Stomach smooth muscle (tissue), 2 donors: ENCODE results near the gene PSMD12.
"Not testable (repeated sequence)": the region's sequence is repeated elsewhere in the genome, so short reads cannot be mapped to it uniquely, and the experiment has no call there.

Experiments used
- H3K27ac ChIP-seq: one replicate; pipeline ENCODE4 v1.7.0; 2013; ENCODE audit warnings: mild to moderate bottlenecking, low read length, inconsistent platforms
- H3K27me3 ChIP-seq, 2 donors: one replicate each; pipeline ENCODE4 v1.7.0; 2013; ENCODE audit warnings: low read length in 2 of 2; ENCODE audit not compliant: insufficient read depth in 2 of 2, control insufficient read depth in 1 of 2
- H3K36me3 ChIP-seq, 2 donors: one replicate each; pipeline ENCODE4 v1.7.0; 2013; ENCODE audit warnings: low read length in 2 of 2; ENCODE audit not compliant: control insufficient read depth in 2 of 2, insufficient read depth in 2 of 2
- H3K4me1 ChIP-seq: one replicate; pipeline ENCODE4 v1.7.0; 2013; ENCODE audit warnings: low read length; ENCODE audit not compliant: control insufficient read depth, insufficient read depth
- H3K4me3 ChIP-seq, 2 donors: one replicate each; pipeline ENCODE4 v1.7.0; 2013; ENCODE audit warnings: low read length in 2 of 2
- H3K9ac ChIP-seq, 2 donors: one replicate each; pipeline ENCODE4 v1.7.0; 2013; ENCODE audit warnings: low read length in 2 of 2, mild to moderate bottlenecking in 1 of 2
- H3K9me3 ChIP-seq, 2 donors: one replicate each; pipeline ENCODE4 v1.7.0; 2013; ENCODE audit warnings: low read length in 2 of 2; ENCODE audit not compliant: control insufficient read depth in 2 of 2
- donor health status: healthy.
- donor health status: Pancreatic carcinoma.

The PSMD12 gene

DNA sequence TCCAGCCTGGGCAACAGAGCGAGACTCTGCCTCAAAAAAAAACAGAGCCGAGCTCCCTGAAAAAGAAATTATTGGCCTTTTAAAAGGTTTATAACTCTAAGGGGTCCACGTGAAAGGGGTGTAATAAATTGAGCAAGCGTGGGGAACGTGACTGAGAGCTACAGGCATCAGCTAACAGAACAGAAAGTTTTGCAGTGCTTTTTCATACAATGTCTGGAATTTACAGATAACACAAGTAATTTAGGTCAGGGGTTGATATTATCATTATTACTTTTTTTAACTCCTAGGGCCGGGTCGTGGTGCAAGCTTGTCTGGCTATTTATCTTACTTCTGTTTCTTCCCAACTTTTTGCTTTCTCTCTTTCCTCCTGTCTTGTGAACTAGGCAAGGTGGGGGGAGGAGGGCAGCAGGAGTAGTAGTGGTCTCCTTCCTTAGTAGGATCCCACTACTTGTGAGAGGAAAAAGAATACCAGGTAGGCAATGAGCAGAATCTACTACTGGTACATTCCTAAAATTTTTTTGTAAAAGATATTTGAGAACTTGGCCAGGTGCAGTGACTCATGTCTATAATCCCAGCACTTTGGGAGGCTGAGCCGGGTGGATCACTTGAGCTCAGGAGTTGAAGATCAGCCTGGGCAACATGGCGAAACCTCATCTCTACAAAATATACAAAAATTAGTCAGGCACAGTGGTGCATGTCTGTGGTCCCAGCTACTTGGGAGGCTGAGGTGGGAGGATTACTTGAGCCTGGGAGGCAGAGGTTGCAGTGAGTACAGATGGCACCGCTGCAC lies 60.7 kb downstream of the PSMD12 start:
- not testable (repeated sequence) for H3K9ac ChIP-seq, H3K27me3 ChIP-seq, H3K36me3 ChIP-seq

DNA sequence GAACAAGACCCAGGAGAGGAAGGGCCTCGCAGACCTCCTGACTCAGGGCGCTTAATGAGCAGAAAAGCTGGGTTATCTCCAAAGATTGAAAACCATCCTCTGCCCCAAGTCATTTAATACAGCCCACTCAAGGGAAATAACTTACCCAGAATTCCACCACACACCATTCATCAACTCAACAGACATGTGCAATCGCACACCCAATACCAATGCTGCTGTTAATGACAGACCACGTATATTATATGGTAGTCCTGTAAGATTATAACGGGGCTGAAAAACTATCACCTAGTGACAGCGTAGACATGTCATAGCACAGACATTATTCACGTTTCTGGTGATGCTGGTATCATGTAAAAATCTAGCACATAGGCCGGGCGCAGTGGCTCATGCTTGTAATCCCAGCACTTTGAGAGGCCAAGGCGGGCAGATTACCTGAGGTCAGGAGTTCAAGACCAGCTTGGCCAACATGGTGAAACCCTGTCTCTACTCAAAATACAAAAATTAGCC lies 68.9 kb downstream of the PSMD12 start:
- Histone ChIP-seq H3K9ac (no peak overlapping the region), H3K4me1 (no peaks in the 10 kb centered on the region), H3K27me3 (no peaks in the 10 kb centered on the region), H3K9me3 (no peaks in the 10 kb centered on the region), H3K36me3 (no peaks in the 10 kb centered on the region), H3K27ac (no peak overlapping the region), H3K4me3 (no peak overlapping the region)

More for the DNA sequence above, 60.7 kb downstream of the PSMD12 start:
- H3K9me3 ChIP-seq, H3K4me3 ChIP-seq, H3K27ac ChIP-seq, H3K4me1 ChIP-seq: not testable (repeated sequence)

DNA sequence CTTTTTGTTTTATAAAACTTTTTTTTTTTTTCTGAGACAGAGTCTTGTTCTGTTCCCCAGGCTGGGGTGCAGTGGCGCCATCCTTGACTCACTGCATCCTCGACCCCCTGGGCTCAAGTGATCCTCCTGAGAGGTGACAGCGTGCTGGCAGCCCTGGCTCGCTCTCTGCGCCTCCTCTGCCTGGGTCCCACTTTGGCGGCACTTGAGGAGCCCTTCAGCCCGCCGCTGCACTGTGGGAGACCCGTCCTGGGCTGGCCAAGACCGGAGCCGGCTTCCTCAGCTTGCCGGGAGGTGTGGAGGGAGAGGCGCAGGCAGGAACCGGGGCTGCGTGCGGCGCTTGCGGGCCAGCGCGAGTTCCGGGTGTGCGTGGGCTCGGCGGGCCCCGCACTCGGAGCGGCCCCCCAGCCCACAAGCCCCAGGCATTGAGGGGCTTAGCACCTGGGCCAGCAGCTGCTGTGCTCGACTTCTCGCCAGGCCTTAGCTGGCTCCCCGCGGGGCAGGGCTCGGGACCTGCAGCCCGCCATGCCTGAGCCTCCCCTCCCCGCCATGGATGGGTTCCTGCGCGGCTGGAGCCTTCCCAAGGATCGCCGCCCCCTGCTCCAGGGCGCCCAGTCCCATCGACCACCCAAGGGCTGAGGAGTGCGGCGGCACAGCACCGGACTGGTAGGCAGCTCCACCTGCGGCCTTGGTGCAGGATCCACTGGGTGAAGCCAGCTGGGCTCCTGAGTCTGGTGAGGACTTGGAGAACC lies 71.8 kb downstream of the PSMD12 start:
- Histone ChIP-seq H3K4me3 (no peak overlapping the region), H3K4me1 (peaks cover 4% of the 10 kb centered on the region), H3K9me3 (no peaks in the 10 kb centered on the region), H3K9ac (no peak overlapping the region), H3K27ac (no peak overlapping the region), H3K27me3 (no peaks in the 10 kb centered on the region), H3K36me3 (no peaks in the 10 kb centered on the region)

DNA sequence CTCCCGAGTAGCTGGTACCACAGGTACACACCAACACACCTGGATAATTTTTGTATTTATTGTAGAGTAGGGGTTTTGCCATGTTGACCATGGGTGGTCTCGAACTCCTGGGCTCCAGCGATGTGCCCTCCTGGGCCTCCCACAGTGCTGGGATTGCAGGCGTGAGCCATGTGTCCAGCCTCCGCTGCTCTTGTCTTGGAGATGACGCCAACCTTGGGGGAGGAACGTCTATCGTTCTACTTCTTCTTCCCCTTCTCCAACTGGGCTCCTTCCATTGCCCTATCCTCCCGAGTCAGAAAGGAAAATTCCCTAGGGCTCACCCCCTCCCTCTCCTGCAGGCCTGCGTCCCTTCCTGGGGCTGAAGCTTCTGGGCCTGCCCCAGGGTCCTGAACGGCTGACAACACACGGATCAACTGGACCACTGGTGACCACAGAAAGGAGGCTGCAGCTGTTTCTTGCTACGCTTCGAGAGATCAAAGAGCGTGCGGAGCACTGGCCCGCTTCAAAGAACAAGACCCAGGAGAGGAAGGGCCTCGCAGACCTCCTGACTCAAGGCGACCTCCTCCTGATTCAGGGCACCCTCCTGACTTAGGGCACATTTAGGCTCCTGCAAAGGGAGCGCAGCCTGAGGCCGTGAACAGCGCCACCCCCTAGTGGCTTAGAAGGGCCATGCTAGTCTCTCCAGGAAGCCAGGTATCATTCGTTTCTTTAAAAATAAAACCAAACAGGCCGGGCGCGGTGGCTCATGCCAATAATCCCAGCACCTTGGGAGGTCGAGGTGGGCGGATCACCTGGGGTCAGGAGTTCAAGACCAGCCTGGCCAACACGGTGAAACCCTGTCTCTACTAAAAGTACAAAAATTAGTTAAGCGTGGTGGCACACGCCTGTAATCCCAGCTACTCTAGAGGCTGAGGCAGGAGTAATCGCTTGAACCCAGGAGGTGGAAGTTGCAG lies 72.8 kb downstream of the PSMD12 start:
- H3K27ac ChIP-seq, result no peak overlapping the region
- no peaks in the 10 kb centered on the region for H3K9me3 ChIP-seq
- H3K27me3 ChIP-seq, result no peaks in the 10 kb centered on the region
- H3K4me1 ChIP-seq, result peaks cover 12% of the 10 kb centered on the region
- no peak overlapping the region for H3K9ac ChIP-seq
- H3K36me3 ChIP-seq, result no peaks in the 10 kb centered on the region
- H3K4me3 ChIP-seq, result no peak overlapping the region

DNA sequence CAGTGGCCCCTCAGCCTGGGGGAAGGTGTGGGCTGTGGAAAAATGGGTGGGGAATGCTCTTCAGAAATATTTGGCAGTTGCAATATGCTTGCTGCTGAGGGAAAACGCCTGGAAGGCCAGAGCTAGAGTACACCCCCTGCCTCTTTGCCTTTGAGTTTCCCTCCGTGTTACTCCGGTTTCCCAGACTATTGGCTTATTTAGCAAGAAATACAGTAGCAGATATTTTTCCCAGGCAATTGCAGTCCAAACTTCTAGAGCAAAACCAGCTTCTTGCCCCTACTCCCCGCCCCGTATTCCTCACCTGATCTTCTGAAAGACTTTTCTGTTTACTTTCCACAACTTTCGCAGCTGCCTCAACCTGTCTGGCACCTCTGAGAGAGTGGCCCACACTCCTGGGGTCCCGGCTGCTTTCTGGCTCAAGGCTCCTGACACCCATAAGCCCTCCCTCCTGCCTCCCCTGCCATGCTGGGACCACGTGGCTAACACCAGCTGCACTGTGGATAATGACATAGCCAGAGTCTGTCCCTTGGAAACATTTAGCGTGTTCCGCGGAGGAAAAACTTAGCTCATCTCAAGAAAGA lies 75.6 kb downstream of the PSMD12 start:
- peaks cover 12% of the 10 kb centered on the region for H3K4me1 ChIP-seq
- H3K27ac ChIP-seq, result no peak overlapping the region
- no peak overlapping the region for H3K9ac ChIP-seq
- no peaks in the 10 kb centered on the region for H3K36me3 ChIP-seq
- no peak overlapping the region for H3K4me3 ChIP-seq
- no peaks in the 10 kb centered on the region for H3K9me3 ChIP-seq
- no peaks in the 10 kb centered on the region for H3K27me3 ChIP-seq

DNA sequence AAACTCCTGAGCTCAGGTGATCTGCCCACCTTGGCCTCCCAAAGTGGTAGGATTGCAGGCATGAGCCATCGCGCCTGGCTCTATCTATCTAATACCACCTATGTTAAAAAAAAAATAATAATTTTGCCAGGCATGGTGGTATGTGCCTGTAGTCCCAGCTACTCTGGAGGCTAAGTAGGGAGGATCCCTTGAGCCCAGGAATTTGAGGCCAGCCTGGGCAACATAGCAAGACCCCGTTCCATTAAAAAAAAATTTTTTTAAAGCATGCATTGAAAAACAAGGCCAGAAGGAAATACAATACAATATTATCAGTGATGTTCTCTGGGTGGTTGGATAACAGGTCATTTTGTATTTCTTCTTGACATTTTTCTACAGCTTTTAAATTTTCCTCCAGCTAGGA lies 76.1 kb downstream of the PSMD12 start:
- Histone ChIP-seq H3K36me3 (no peaks in the 10 kb centered on the region), H3K9ac (no peak overlapping the region), H3K9me3 (no peaks in the 10 kb centered on the region), H3K27ac (no peak overlapping the region), H3K4me3 (no peak overlapping the region), H3K27me3 (no peaks in the 10 kb centered on the region), H3K4me1 (peaks cover 12% of the 10 kb centered on the region)

DNA sequence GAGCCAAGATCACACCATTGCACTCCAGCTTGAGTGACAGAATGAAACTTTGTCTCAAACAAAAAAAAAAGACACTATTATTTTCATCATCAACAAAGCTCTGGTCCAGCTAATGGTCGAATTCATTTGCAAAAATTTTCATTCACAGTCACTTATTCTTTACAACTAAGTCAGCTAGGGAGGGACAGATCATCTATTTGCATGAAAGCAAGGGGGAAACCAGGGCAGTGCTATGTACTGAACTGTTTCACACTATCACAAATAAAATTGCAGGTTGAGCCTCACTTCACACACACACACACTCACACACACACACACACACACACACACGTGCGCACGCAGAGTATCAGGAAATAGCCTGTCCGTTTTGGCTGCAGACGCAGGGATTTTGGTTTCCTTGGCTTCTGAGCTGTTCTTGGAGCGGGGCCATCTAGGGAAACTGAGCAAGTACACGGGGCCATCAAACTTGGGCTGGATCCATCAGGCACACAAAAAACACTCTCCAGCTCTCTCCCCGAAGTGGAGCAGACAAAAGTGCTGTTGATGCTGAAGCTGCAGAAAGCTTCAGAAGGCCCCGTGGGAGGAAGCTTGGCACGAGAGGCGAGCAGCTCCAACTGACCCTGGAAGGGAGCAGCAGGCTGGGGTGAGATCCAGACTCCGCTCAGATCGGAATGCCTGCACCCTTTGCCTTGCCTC lies 77.0 kb downstream of the PSMD12 start:
- H3K9ac ChIP-seq, result no peak overlapping the region
- H3K4me3 ChIP-seq, result peak overlapping the region; percentile 2 to 58
- no peaks in the 10 kb centered on the region for H3K36me3 ChIP-seq
- H3K9me3 ChIP-seq, result no peaks in the 10 kb centered on the region
- no peaks in the 10 kb centered on the region for H3K27me3 ChIP-seq
- H3K27ac ChIP-seq, result no peak overlapping the region
- H3K4me1 ChIP-seq, result peaks cover 12% of the 10 kb centered on the region
